Measurements from ENCODE around the gene SDK1.
"Not testable (repeated sequence)": the region's sequence is repeated elsewhere in the genome, so short reads cannot be mapped to it uniquely, and the experiment has no call there.

SDK1 gene

GRCh38 chr7:3961857-3962503 is 660.9 kb downstream of the SDK1 start:
- in situ Hi-C loops (cut with HindIII; ENCODE audit: low sequenced_read_pairs) = no loop called here

GRCh38 chr7:3963768-3964167 is 662.7 kb downstream of the SDK1 start:
- in situ Hi-C loops (cut with HindIII; ENCODE audit: low sequenced_read_pairs) = not testable (repeated sequence)

- in situ Hi-C loops (cut with HindIII; ENCODE audit: low sequenced_read_pairs) = no loop called here
These were observed 664.0 kb downstream of the SDK1 start for GRCh38 chr7:3964980-3965606.

GRCh38 chr7:3965794-3966395 is 664.8 kb downstream of the SDK1 start:
- in situ Hi-C loops (cut with HindIII; ENCODE audit: low sequenced_read_pairs) = no loop called here

GRCh38 chr7:3968234-3968633 is 667.2 kb downstream of the SDK1 start:
- in situ Hi-C loops (cut with HindIII; ENCODE audit: low sequenced_read_pairs) = no loop called here

- in situ Hi-C loops (cut with HindIII; ENCODE audit: low sequenced_read_pairs) = no loop called here
These were observed 668.2 kb downstream of the SDK1 start for GRCh38 chr7:3969286-3969685.

GRCh38 chr7:3971323-3971722 is 670.3 kb downstream of the SDK1 start:
- in situ Hi-C loops (cut with HindIII; ENCODE audit: low sequenced_read_pairs) = no loop called here

- in situ Hi-C loops (cut with HindIII; ENCODE audit: low sequenced_read_pairs) = no loop called here
These were observed 672.2 kb downstream of the SDK1 start for GRCh38 chr7:3973264-3973663.

- in situ Hi-C loops (cut with HindIII; ENCODE audit: low sequenced_read_pairs) = no loop called here
These were observed 673.3 kb downstream of the SDK1 start for GRCh38 chr7:3974329-3974728.

- in situ Hi-C loops (cut with HindIII; ENCODE audit: low sequenced_read_pairs) = no loop called here
These were observed 674.3 kb downstream of the SDK1 start for GRCh38 chr7:3975371-3975770.

- in situ Hi-C loops (cut with HindIII; ENCODE audit: low sequenced_read_pairs) = no loop called here
These were observed 676.3 kb downstream of the SDK1 start for GRCh38 chr7:3977391-3977790.

- in situ Hi-C loops (cut with HindIII; ENCODE audit: low sequenced_read_pairs) = no loop called here
These were observed 677.8 kb downstream of the SDK1 start for GRCh38 chr7:3978839-3979238.

GRCh38 chr7:3979611-3980299 is 678.7 kb downstream of the SDK1 start:
- in situ Hi-C loops (cut with HindIII; ENCODE audit: low sequenced_read_pairs) = no loop called here

GRCh38 chr7:3980300-3980643 is 679.2 kb downstream of the SDK1 start:
- in situ Hi-C loops (cut with HindIII; ENCODE audit: low sequenced_read_pairs) = no loop called here

GRCh38 chr7:3981281-3981680 is 680.2 kb downstream of the SDK1 start:
- in situ Hi-C loops (cut with HindIII; ENCODE audit: low sequenced_read_pairs) = no loop called here

- in situ Hi-C loops (cut with HindIII; ENCODE audit: low sequenced_read_pairs) = no loop called here
These were observed 683.4 kb downstream of the SDK1 start for GRCh38 chr7:3984456-3984855.

GRCh38 chr7:3986927-3987326 is 685.9 kb downstream of the SDK1 start:
- in situ Hi-C loops (cut with HindIII; ENCODE audit: low sequenced_read_pairs) = no loop called here

- in situ Hi-C loops (cut with HindIII; ENCODE audit: low sequenced_read_pairs) = no loop called here
These were observed 686.4 kb downstream of the SDK1 start for GRCh38 chr7:3987426-3987927.

- in situ Hi-C loops (cut with HindIII; ENCODE audit: low sequenced_read_pairs) = no loop called here
These were observed 688.7 kb downstream of the SDK1 start for GRCh38 chr7:3989723-3990122.

GRCh38 chr7:3991731-3992231 is 690.7 kb downstream of the SDK1 start:
- in situ Hi-C loops (cut with HindIII; ENCODE audit: low sequenced_read_pairs) = no loop called here

- in situ Hi-C loops (cut with HindIII; ENCODE audit: low sequenced_read_pairs) = no loop called here
These were observed 691.8 kb downstream of the SDK1 start for GRCh38 chr7:3992841-3993240.

GRCh38 chr7:3994764-3995163 is 693.7 kb downstream of the SDK1 start:
- in situ Hi-C loops (cut with HindIII; ENCODE audit: low sequenced_read_pairs) = no loop called here
